Stomach (tissue), 9 donors: ENCODE data around the gene DIABLO. TPM values are rescaled to one million over a fixed set of nuclear protein-coding genes. Genes with fewer than 3 reads are reported as not detected.

Experiments used
- DNase-seq, 2 donors: peaks; one replicate each; pipeline versions ENCODE4 v3.0.0 to v3.0.0-alpha.2; 2013 to 2019
- H3K27ac ChIP-seq, 5 donors: fragments of 200-600 bp in 4 of 5; sonication (generic) in 4 of 5; one replicate each; pipeline ENCODE4 v1.5.1; 2013 to 2019; ENCODE audit warnings: mild to moderate bottlenecking in 1 of 5, moderate library complexity in 1 of 5
- H3K27me3 ChIP-seq, 3 donors: fragments of 200-600 bp; sonication (generic); one replicate each; pipeline ENCODE4 v1.5.1; 2017 to 2019; ENCODE audit warnings: mixed run types in 1 of 3
- H3K36me3 ChIP-seq, 4 donors: fragments of 200-600 bp; sonication (generic); 1 replicate in 3 of 4; 2 replicates in 1 of 4; pipeline ENCODE4 v1.5.1; 2016 to 2019
- H3K4me1 ChIP-seq, 4 donors: fragments of 200-600 bp; sonication (generic); one replicate each; pipeline ENCODE4 v1.5.1; 2016 to 2019
- H3K4me3 ChIP-seq, 4 donors: fragments of 200-600 bp; sonication (generic) in 3 of 4; one replicate each; pipeline ENCODE4 v1.5.1; 2016 to 2019; ENCODE audit warnings: mild to moderate bottlenecking in 1 of 4
- H3K9me3 ChIP-seq, 4 donors: fragments of 200-600 bp; sonication (generic); one replicate each; pipeline ENCODE4 v1.5.1; 2016 to 2019
- EP300 ChIP-seq: sonication (generic); formaldehyde crosslinking; IDR thresholded peaks from one replicate; pipeline ENCODE4 v1.6.1; 2017; ENCODE audit warnings: antibody characterized with exemption
- POLR2A ChIP-seq, 4 donors: fragments of 450-650 bp; IDR thresholded peaks; one replicate each; pipeline ENCODE4 v1.6.1; 2016; ENCODE audit warnings: antibody characterized with exemption in 4 of 4, control low read depth in 2 of 4, mild to moderate bottlenecking in 1 of 4, moderate library complexity in 1 of 4
- POLR2AphosphoS5 ChIP-seq, 3 donors: sonication (generic); formaldehyde crosslinking; IDR thresholded peaks; one replicate each; pipeline ENCODE4 v1.6.1; 2016; ENCODE audit warnings: antibody characterized with exemption in 3 of 3
- WGBS, 5 donors: extraction: QIAGEN DNeasy Blood & Tissue Kit in 3 of 5; methylation state at CpG; one replicate each; pipeline versions ENCODE4 v1.1.5 to v1.1.7; 2013 to 2018; 5-methylcytosine and 5-hydroxymethylcytosine counted together
- intact Hi-C: fragments of 100-400 bp; cut with DNase I; formaldehyde crosslinking; loops from one replicate; pipeline ENCODE4 v1.15.1; 2023; ENCODE audit warnings: low total_unique reads
- polyA plus RNA-seq, 3 donors: library from polyadenylated mRNA; stranded (reverse); fragments of 200-250 nt; gene quantifications; one replicate each; pipeline ENCODE4 v1.2.3, GENCODE V29; 2013
- total RNA-seq, 5 donors: library from RNA; depleted of rRNA; stranded (reverse); fragments of >200 nt; gene quantifications; one replicate each; pipeline versions ENCODE4 v1.1.0 to v1.2.3, GENCODE V29; 2014 to 2016
- TF ChIP-seq, protein P1 (sequence below), 7 experiments: fragments of 450-650 bp in 4 of 7; fragments of 200-600 bp in 3 of 7; sonication (generic) in 3 of 7; IDR thresholded peaks; one replicate each; pipeline ENCODE4 v1.5.1; 2016 to 2019; ENCODE audit warnings: antibody characterized with exemption in 7 of 7, control low read depth in 2 of 7, mild to moderate bottlenecking in 1 of 7
- donor health status: healthy with polysubstance abuse.
- donor health status: Bipolar disorder and iron deficiency.
- donor health status: healthy.

Gene DIABLO
- total and polyA plus RNA-seq, 8 donors = 11.9 to 62.2 (median 44.3) TPM

DNA sequence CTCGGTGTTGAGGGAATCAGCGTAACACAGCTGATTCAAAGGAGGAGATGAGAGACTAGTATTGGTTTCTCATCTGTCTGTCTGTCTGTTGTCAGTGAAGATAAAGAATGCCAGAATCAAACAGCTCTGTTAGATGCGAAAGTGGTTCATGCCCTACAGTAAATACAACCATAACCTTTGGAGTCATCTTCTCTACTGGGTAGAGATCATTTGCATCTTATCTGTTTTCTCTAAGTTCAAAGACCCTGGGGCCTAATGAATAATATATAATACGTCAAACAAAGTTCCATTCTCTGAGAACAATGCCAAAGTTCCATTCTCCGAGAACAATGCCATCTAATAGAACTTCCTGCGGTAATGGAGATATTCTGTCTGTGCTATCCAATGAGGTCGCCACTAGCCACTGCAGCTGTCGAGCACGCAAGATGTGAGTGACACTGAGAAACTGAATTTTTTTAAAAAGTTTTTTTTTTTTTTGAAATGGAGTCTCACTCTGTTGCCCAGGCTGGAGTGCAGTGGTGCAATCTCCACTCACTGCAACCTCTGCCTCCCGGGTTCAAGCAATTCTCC is 58.4 kb downstream of the DIABLO start:
- no peak overlapping the region for H3K27ac ChIP-seq
- TF ChIP-seq POLR2A (IDR thresholded peaks at IDR 0.05) = no peak
- TF ChIP-seq POLR2AphosphoS5 (IDR thresholded peaks at IDR 0.05) = no peak
- TF ChIP-seq EP300 = no peak
- TF ChIP-seq, protein P1, sequence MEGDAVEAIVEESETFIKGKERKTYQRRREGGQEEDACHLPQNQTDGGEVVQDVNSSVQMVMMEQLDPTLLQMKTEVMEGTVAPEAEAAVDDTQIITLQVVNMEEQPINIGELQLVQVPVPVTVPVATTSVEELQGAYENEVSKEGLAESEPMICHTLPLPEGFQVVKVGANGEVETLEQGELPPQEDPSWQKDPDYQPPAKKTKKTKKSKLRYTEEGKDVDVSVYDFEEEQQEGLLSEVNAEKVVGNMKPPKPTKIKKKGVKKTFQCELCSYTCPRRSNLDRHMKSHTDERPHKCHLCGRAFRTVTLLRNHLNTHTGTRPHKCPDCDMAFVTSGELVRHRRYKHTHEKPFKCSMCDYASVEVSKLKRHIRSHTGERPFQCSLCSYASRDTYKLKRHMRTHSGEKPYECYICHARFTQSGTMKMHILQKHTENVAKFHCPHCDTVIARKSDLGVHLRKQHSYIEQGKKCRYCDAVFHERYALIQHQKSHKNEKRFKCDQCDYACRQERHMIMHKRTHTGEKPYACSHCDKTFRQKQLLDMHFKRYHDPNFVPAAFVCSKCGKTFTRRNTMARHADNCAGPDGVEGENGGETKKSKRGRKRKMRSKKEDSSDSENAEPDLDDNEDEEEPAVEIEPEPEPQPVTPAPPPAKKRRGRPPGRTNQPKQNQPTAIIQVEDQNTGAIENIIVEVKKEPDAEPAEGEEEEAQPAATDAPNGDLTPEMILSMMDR (IDR thresholded peaks at IDR 0.05) = no peak
- intact Hi-C loops = no loop called here
- WGBS, 5 donors = 71 to 82% (median 81%) methylated on average over 10 of the region's 10 CpGs
- peaks cover 0 to 17% (median 0%) of the 10 kb centered on the region in 3 donors for H3K27me3 ChIP-seq
- no peak for DNase-seq
- no peak overlapping the region for H3K4me3 ChIP-seq
- no peaks in the 10 kb centered on the region for H3K4me1 ChIP-seq
- no peaks in the 10 kb centered on the region for H3K36me3 ChIP-seq
- no peaks in the 10 kb centered on the region for H3K9me3 ChIP-seq

DNA sequence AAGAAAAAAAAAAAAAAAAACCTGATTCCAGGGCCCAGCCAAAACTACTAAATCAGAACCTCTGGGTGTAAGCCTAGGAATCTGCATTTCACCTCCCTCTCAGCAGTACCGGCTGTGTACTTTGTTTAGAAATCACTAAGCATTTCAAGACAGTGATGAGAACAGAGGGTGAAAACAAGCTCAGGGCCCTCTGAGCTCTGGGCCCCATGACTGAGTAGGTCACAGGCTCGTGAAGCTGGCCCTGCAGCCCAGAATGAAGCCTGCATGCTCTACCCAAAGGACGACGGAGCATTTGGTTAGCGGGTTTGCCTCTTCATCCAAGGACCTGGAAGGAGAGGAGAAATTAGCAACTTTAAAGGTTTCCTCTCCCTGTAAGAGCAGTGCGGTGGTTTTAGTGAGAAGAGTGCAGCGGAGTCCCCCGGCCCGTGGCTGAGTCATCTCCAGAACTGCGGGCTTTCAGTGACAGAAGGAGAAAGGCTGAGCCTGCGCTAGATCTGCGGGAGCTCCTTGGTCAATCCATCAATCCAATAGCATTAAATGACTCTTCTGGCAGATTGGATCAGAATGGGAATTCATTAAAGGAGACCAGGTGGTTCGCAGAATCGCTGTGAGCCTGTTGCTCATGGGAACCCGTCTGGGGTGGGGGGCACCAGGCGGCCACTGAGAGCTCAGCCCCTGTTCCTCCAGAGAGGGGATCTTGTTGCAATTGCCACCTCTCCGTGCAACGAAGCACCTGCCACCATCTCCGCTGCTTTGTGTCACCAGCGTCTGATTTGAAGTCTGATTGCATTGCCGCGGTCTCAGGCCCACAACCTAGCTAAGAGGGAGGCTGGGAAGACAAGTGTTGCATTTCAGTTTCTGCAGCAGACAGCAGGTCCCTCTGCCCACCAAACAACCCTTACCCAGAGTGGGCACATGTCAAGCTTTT is 59.2 kb downstream of the DIABLO start:
- no peaks in the 10 kb centered on the region for H3K36me3 ChIP-seq
- no peak for TF ChIP-seq EP300
- no peak for TF ChIP-seq POLR2AphosphoS5 (IDR thresholded peaks at IDR 0.05)
- TF ChIP-seq, protein P1 (IDR thresholded peaks at IDR 0.05) = no peak
- TF ChIP-seq POLR2A (IDR thresholded peaks at IDR 0.05) = no peak
- H3K9me3 ChIP-seq = no peaks in the 10 kb centered on the region
- no peak overlapping the region for H3K4me3 ChIP-seq
- WGBS, 5 donors = 69 to 74% (median 71%) methylated on average over 18 to 22 of the region's 22 CpGs
- peaks cover 0 to 15% (median 0%) of the 10 kb centered on the region in 3 donors for H3K27me3 ChIP-seq
- intact Hi-C loops = no loop called here
- H3K4me1 ChIP-seq = no peaks in the 10 kb centered on the region
- H3K27ac ChIP-seq = no peak overlapping the region
- no peak for DNase-seq

DNA sequence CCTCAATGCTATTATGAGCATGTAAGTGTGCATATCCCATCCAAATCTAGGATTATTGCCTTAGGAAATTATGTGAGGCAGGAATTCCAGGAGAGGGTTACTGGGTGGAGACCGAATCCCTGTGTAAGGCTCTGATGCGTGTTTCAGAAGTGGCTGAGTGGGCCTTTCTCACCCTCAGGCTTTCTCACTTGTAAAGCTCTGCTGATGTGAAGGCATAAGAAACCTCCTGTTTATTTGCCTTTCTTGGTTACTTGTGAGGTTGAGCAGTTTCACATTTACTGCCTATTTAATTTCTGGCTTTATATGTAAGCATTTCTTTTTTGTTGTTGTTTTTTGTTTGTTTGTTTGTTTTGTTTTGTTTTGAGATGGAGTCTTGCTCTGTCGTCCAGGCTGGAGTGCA is 62.9 kb downstream of the DIABLO start:
- TF ChIP-seq POLR2A (IDR thresholded peaks at IDR 0.05) = no peak
- Histone ChIP-seq H3K9me3 (no peaks in the 10 kb centered on the region), H3K4me3 (no peak overlapping the region), H3K27ac (no peak overlapping the region), H3K36me3 (peaks cover 0 to 1% (median 0%) of the 10 kb centered on the region in 4 donors), H3K27me3 (peaks cover 0 to 4% (median 0%) of the 10 kb centered on the region in 3 donors), H3K4me1 (no peaks in the 10 kb centered on the region)
- DNase-seq = no peak
- WGBS, 5 donors = 67 to 84% (median 81%) methylated on average over 3 of the region's 3 CpGs
- intact Hi-C loops = no loop called here

DNA sequence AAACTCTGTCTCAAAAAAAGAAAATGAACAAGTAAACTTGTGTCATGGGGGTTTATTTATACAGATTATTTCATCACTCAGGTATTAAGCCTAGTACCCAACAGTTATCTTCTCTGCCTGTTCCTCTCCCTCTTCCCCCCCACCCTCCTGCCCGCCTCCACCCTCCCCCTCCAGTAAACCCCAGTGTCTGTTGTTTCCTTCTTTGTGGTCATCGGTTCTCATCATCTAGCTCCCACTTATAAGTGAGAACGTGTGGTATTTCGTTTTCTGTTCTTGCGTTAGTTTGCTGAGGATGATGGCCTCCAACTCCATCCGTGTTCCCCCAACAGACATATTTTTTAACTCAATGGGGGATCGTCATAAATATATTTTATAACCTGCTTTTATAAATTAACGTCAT is 64.2 kb downstream of the DIABLO start:
- intact Hi-C loops = no loop called here
- 65 to 78% (median 74%) methylated on average over 8 of the region's 8 CpGs for WGBS, 5 donors
- Histone ChIP-seq H3K27me3 (peaks cover 0 to 4% (median 0%) of the 10 kb centered on the region in 3 donors), H3K36me3 (peaks cover 0 to 5% (median 0%) of the 10 kb centered on the region in 4 donors), H3K27ac (no peak overlapping the region), H3K4me1 (no peaks in the 10 kb centered on the region), H3K9me3 (no peaks in the 10 kb centered on the region), H3K4me3 (no peak overlapping the region)
- no peak for DNase-seq
- no peak for TF ChIP-seq POLR2A (IDR thresholded peaks at IDR 0.05)
- TF ChIP-seq, protein P1 (IDR thresholded peaks at IDR 0.05) = no peak
- no peak for TF ChIP-seq POLR2AphosphoS5 (IDR thresholded peaks at IDR 0.05)
- TF ChIP-seq EP300 = no peak
